Pancreas (tissue), 10 donors: Measurements from ENCODE around the gene KDM6B. TPM values are rescaled to one million over a fixed set of nuclear protein-coding genes. Genes with fewer than 3 reads are reported as not detected.

Experiments used
- ATAC-seq, 4 donors: fragments of 200-7000 bp; cut with Tn5 transposase; one replicate each; pipeline versions ENCODE4 v1.8.0 to v1.9.1; 2020; ENCODE audit warnings: mild to moderate bottlenecking in 4 of 4, moderate library complexity in 4 of 4
- DNase-seq, 6 donors: peaks; one replicate each; pipeline ENCODE4 v3.0.0-alpha.2; 2020
- FAIRE-seq: peaks from 2 replicates; lab custom pipeline; 2012; peaks lifted over from hg19 to GRCh38; lab: Jason Lieb, UNC
- H3K27ac ChIP-seq, 4 donors: fragments of 200-600 bp; sonication (generic); 1 replicate in 3 of 4; 2 replicates in 1 of 4; pipeline versions ENCODE4 v1.5.0 to v1.8.0; 2020
- H3K27me3 ChIP-seq, 4 donors: fragments of 200-600 bp; one replicate each; pipeline ENCODE4 v1.8.0; 2021
- H3K36me3 ChIP-seq, 3 donors: fragments of 200-600 bp; sonication (generic) in 1 of 3; one replicate each; pipeline versions ENCODE4 v1.5.0 to v1.8.0; 2020 to 2021
- H3K4me1 ChIP-seq, 3 donors: fragments of 200-600 bp; one replicate each; pipeline ENCODE4 v1.8.0; 2021
- H3K4me3 ChIP-seq, 4 donors: fragments of 200-600 bp; sonication (generic) in 2 of 4; one replicate each; pipeline versions ENCODE4 v1.5.0 to v1.8.0; 2020 to 2021
- H3K9me3 ChIP-seq, 4 donors: fragments of 200-600 bp; one replicate each; pipeline ENCODE4 v1.8.0; 2021
- WGBS, 2 donors: extraction: QIAGEN DNeasy Blood & Tissue Kit; methylation state at CpG; one replicate each; pipeline ENCODE4 v1.1.7; 2013; 5-methylcytosine and 5-hydroxymethylcytosine counted together
- intact Hi-C, 3 donors: fragments of 100-400 bp; cut with DNase I; formaldehyde crosslinking; loops; one replicate each; pipeline versions ENCODE4 v1.11.1 to v1.14.2; 2022
- polyA plus RNA-seq, 2 donors: library from polyadenylated mRNA; stranded (reverse); fragments of 200-250 nt; gene quantifications; one replicate each; pipeline ENCODE4 v1.2.3, GENCODE V29; 2013
- total RNA-seq, 6 donors: library from RNA; stranded (reverse); fragmentation: NEBNext Ultra II Directional in 4 of 6; extraction: Animal tissue kit (Norgen Biotek cat#: 25700) in 4 of 6; gene quantifications; one replicate each; pipeline versions ENCODE4 v1.2.1 to v1.2.4, GENCODE V29; 2021 to 2023
- TF ChIP-seq, protein P1 (sequence below), 4 donors: fragments of 200-600 bp; sonication (generic) in 3 of 4; IDR thresholded peaks; one replicate each; pipeline versions ENCODE4 v1.5.0 to v1.8.0; 2021; ENCODE audit warnings: antibody characterized with exemption in 4 of 4
- donor health status: healthy with polysubstance abuse.
- donor health status: DM: no; HTN: no; CAD: no; lungs with moderate emphysema.
- donor health status: DM: no; HTN: no; CAD: no.
- donor health status: control.
- donor health status: control.
- donor health status: Bipolar disorder and iron deficiency.
- donor health status: DM: yes; HTN: yes; CAD: no.
- donor health status: DM: no; HTN: no; CAD: no.
- donor health status: DM: no; HTN: no; CAD: no.
- donor health status: DM: yes; HTN: yes; CAD: no.

The KDM6B gene
- total and polyA plus RNA-seq, 8 donors, result 8.9 to 23.7 (median 15.5) TPM

DNA sequence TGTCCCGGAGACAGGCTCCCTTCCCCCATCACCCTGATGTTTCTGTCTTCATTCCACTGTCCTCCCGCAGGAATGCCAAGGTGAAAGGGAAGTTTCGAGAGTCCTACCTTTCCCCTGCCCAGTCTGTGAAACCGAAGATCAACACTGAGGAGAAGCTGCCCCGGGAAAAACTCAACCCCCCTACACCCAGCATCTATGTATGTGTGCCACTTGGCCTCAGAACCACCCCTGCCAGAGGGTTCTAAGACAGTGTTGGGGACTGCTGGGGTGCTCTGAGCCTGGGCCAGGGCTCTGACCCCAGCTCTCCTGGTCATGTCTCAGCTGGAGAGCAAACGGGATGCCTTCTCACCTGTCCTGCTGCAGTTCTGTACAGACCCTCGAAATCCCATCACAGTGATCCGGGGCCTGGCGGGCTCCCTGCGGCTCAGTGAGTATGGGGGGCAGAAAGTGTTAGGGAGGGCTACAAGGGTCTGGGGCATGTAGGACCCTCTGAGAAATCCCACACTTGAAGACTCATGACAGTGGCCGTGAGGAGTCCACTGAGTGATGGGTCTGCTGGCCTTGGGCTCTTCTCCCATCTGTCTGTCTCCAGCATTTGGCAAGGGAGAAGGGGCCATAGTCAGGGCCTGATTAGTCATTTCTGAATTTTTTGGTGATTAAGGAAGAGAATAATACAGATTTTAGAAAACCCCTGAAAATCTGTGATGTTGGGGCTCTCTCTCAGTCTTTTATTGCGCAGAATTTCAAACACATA is 15.9 kb downstream of the KDM6B start:
- TF ChIP-seq, protein P1, sequence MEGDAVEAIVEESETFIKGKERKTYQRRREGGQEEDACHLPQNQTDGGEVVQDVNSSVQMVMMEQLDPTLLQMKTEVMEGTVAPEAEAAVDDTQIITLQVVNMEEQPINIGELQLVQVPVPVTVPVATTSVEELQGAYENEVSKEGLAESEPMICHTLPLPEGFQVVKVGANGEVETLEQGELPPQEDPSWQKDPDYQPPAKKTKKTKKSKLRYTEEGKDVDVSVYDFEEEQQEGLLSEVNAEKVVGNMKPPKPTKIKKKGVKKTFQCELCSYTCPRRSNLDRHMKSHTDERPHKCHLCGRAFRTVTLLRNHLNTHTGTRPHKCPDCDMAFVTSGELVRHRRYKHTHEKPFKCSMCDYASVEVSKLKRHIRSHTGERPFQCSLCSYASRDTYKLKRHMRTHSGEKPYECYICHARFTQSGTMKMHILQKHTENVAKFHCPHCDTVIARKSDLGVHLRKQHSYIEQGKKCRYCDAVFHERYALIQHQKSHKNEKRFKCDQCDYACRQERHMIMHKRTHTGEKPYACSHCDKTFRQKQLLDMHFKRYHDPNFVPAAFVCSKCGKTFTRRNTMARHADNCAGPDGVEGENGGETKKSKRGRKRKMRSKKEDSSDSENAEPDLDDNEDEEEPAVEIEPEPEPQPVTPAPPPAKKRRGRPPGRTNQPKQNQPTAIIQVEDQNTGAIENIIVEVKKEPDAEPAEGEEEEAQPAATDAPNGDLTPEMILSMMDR (IDR thresholded peaks at IDR 0.05), result no peak
- Histone ChIP-seq H3K4me3 (no peak overlapping the region), H3K4me1 (peaks cover 7 to 9% (median 9%) of the 10 kb centered on the region in 3 donors), H3K36me3 (peaks cover 0 to 33% (median 6%) of the 10 kb centered on the region in 3 donors), H3K9me3 (no peaks in the 10 kb centered on the region), H3K27ac (no peak overlapping the region), H3K27me3 (no peaks in the 10 kb centered on the region)
- no peak for ATAC-seq
- WGBS, 2 donors, result 80 to 85% methylated on average over 12 of the region's 12 CpGs
- FAIRE-seq, result no peak
- intact Hi-C loops, result loop anchor here in 2 of 3 donors (5.0 to 10.0 kb wide), 2 partner anchors 105 to 108 kb away; no protein-coding TSS in a partner anchor
- DNase-seq, result peak in 2 of 6 donors; percentile 25 to 26

DNA sequence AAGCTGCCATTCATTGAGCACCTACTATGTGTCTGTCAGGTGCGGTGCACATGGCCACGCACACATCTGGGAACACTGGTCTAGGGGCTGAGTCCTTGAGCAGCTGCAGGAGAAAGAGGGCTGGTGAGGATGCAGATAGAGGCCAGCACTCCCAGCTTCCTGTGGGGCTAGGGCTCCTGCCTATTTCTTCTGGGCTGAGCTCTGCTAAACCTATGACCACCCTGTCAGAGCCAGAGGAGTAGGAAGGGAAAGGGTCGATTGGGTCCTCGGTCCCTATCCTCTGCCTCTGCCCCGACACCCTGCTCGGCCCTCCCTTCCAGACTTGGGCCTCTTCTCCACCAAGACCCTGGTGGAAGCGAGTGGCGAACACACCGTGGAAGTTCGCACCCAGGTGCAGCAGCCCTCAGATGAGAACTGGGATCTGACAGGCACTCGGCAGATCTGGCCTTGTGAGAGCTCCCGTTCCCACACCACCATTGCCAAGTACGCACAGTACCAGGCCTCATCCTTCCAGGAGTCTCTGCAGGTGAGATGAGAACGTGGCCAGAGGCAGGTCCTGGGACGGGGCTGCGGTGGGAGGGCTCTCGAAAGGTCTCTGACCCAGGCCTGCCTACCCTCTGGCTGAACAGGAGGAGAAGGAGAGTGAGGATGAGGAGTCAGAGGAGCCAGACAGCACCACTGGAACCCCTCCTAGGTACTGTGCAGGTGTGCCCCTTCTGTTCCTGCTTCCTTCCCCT is 16.9 kb downstream of the KDM6B start:
- peaks cover 0 to 33% (median 6%) of the 10 kb centered on the region in 3 donors for H3K36me3 ChIP-seq
- peaks cover 0 to 3% (median under 1%) of the 10 kb centered on the region in 3 donors for H3K4me1 ChIP-seq
- intact Hi-C loops, result loop anchor here in 2 of 3 donors (5.0 to 10.0 kb wide), 2 partner anchors 106 to 109 kb away; no protein-coding TSS in a partner anchor
- H3K9me3 ChIP-seq, result no peaks in the 10 kb centered on the region
- FAIRE-seq (no peak), DNase-seq (peak; percentile 14 to 73 (median 50)), ATAC-seq (peak in 2 of 4 donors; percentile 1 to 2)
- H3K27ac ChIP-seq, result peak overlapping the region in 3 of 4 donors; percentile 27 to 46 (median 39)
- TF ChIP-seq, protein P1 (IDR thresholded peaks at IDR 0.05), result no peak
- 80 to 84% methylated on average over 17 of the region's 17 CpGs for WGBS, 2 donors
- peak overlapping the region in 1 of 4 donors; percentile 21 for H3K4me3 ChIP-seq
- H3K27me3 ChIP-seq, result no peaks in the 10 kb centered on the region

DNA sequence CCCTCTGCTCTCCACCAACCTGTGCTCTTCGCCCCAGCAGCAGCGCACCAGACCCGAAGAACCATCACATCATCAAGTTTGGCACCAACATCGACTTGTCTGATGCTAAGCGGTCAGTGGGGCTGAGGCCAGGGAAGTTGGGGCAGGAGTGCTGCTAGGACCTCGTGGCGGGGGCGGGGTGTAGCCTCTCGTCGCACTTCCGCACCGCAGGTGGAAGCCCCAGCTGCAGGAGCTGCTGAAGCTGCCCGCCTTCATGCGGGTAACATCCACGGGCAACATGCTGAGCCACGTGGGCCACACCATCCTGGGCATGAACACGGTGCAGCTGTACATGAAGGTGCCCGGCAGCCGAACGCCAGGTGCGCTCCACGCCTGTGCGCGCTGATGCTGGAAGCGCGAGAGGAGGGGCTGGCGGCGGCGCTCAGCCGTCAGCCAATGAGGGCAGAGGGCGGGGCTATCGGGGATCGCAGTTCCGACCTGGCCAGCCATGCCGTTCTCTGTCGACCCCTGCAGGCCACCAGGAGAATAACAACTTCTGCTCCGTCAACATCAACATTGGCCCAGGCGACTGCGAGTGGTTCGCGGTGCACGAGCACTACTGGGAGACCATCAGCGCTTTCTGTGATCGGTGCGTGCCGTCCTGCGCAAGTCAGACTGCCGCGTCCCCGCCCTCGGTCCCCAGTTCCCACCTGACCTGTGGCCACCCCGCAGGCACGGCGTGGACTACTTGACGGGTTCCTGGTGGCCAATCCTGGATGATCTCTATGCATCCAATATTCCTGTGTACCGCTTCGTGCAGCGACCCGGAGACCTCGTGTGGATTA is 17.6 kb downstream of the KDM6B start:
- 12 to 13% methylated on average over 60 of the region's 60 CpGs for WGBS, 2 donors
- TF ChIP-seq, protein P1 (IDR thresholded peaks at IDR 0.05), result peak; percentile 92 to 98 (median 97)
- no peaks in the 10 kb centered on the region for H3K9me3 ChIP-seq
- ATAC-seq (peak; percentile 85 to 95 (median 92)), DNase-seq (peak; percentile 92 to 98 (median 96)), FAIRE-seq (no peak)
- peak overlapping the region; percentile 15 to 46 (median 33) for H3K27ac ChIP-seq
- H3K36me3 ChIP-seq, result peaks cover 0 to 33% (median 6%) of the 10 kb centered on the region in 3 donors
- H3K4me3 ChIP-seq, result peak overlapping the region in 1 of 4 donors; percentile 21
- intact Hi-C loops, result loop anchor here in 2 of 3 donors (5.0 to 10.0 kb wide), 2 partner anchors 107 to 109 kb away; no protein-coding TSS in a partner anchor
- H3K4me1 ChIP-seq, result peaks cover 0 to 9% (median 4%) of the 10 kb centered on the region in 3 donors
- H3K27me3 ChIP-seq, result no peaks in the 10 kb centered on the region

DNA sequence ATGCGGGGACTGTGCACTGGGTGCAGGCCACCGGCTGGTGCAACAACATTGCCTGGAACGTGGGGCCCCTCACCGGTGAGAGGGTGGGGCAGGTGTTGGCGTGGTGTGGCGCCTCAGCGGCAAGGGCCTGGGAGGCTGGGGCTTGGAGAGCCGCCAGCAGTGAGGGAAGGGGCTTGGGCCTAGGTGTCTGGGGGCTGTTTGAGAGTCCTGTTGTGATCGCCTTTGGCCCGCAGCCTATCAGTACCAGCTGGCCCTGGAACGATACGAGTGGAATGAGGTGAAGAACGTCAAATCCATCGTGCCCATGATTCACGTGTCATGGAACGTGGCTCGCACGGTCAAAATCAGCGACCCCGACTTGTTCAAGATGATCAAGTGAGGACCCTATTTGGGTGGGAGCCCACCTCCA is 18.2 kb downstream of the KDM6B start:
- Histone ChIP-seq H3K27me3 (no peaks in the 10 kb centered on the region), H3K27ac (no peak overlapping the region), H3K4me3 (no peak overlapping the region), H3K9me3 (no peaks in the 10 kb centered on the region), H3K36me3 (peaks cover 0 to 28% (median 1%) of the 10 kb centered on the region in 3 donors), H3K4me1 (peaks cover 0 to 9% (median 4%) of the 10 kb centered on the region in 3 donors)
- FAIRE-seq, result no peak
- intact Hi-C loops, result loop anchor here in 2 of 3 donors (5.0 to 10.0 kb wide), 2 partner anchors 107 to 110 kb away; no protein-coding TSS in a partner anchor
- no peak for ATAC-seq
- TF ChIP-seq, protein P1 (IDR thresholded peaks at IDR 0.05), result no peak
- peak in 5 of 6 donors; percentile 36 to 85 (median 63) for DNase-seq
- 49 to 55% methylated on average over 20 of the region's 20 CpGs for WGBS, 2 donors
